Dendritic cell treated with granulocyte-macrophage colony-stimulating factor and Interleukin-4, amounts not matched to agents 40 ng/mL and 50 ng/mL, for 4 days (primary cell): ENCODE measurements around the gene ASTN2.

ENCODE experiments used
- H3K27ac Mint-ChIP-seq: one replicate; pipeline ENCODE4 v1.8.0; 2022; ENCODE audit warnings: mild to moderate bottlenecking, mixed read lengths
- H3K27me3 Mint-ChIP-seq: one replicate; pipeline ENCODE4 v1.8.0; 2022; ENCODE audit warnings: mild to moderate bottlenecking, mixed read lengths
- H3K36me3 Mint-ChIP-seq: one replicate; pipeline ENCODE4 v1.8.0; 2022; ENCODE audit warnings: low read depth, mixed read lengths
- H3K4me1 Mint-ChIP-seq: one replicate; pipeline ENCODE4 v1.8.0; 2022; ENCODE audit warnings: low read depth, mixed read lengths
- H3K4me3 Mint-ChIP-seq: one replicate; pipeline ENCODE4 v1.8.0; 2022; ENCODE audit warnings: mild to moderate bottlenecking, moderate library complexity, mixed read lengths
- H3K9me3 Mint-ChIP-seq: one replicate; pipeline ENCODE4 v1.8.0; 2022; ENCODE audit warnings: mixed read lengths
- intact Hi-C: fragments of 100-400 bp; cut with micrococcal nuclease; formaldehyde crosslinking; loops from one replicate; pipeline ENCODE4 v1.15.0; 2022

The ASTN2 gene

GRCh38 chr9:116516456-116516855 is 898.4 kb downstream of the ASTN2 start:
- Mint-ChIP-seq H3K9me3 (peaks cover 49% of the 10 kb centered on the region), H3K4me1 (no peaks in the 10 kb centered on the region), H3K36me3 (no peaks in the 10 kb centered on the region), H3K4me3 (no peak overlapping the region), H3K27me3 (no peaks in the 10 kb centered on the region), H3K27ac (no peak overlapping the region)
- intact Hi-C loops, result no loop called here

GRCh38 chr9:116515541-116515940 is 899.3 kb downstream of the ASTN2 start:
- Mint-ChIP-seq H3K36me3 (no peaks in the 10 kb centered on the region), H3K4me1 (no peaks in the 10 kb centered on the region), H3K27me3 (no peaks in the 10 kb centered on the region), H3K9me3 (peaks cover 50% of the 10 kb centered on the region), H3K4me3 (no peak overlapping the region), H3K27ac (no peak overlapping the region)
- intact Hi-C loops, result no loop called here

DNA sequence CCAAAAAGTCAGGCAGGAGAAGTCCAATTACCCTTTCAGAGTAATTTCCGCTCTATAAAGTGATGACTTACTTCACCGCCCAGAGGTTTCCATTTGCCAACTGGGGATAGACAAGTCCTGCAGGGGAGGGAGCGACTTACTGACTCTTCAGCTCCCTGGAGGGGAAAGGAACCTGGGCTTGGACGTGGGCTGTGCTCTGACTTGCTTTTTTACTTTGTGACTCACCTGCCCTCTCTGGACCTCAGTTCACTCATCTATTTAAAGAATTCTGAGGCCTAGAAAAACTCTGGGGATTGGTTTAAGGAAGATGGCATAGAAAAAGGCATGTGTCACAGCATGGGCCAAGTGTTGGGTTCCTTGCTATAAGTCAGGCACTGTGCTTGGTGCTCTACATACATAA is 908.2 kb downstream of the ASTN2 start:
- Mint-ChIP-seq H3K27ac (no peak overlapping the region), H3K4me1 (no peaks in the 10 kb centered on the region), H3K36me3 (no peaks in the 10 kb centered on the region), H3K4me3 (no peak overlapping the region), H3K9me3 (peaks cover 13% of the 10 kb centered on the region), H3K27me3 (no peaks in the 10 kb centered on the region)
- intact Hi-C loops, result no loop called here

DNA sequence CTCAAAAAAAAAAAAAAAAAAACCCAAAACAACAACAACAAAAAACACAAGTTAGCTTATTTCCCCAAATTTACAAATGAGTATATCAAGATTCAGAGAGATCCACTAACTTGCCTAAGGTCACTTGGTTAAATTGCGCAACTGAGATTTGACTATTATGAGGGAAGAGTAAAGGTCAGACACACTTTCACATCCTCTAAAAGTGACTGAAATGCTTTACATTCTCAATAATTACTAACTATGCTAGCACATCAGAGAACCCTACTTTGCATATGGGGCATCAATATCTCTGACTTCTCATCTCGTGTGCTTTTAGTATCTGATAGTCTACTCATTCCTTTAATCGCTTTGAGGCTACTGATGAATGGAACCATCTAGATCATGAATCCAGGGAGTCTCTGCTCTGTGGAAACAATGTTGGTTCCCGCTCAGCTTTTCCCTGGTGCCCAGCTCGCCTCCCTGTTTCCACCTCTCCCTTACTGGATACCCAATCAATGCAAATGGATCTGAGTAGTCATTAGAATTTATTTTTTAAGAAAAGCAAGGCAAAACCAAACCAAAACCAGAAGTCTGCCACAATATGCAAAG is 909.9 kb downstream of the ASTN2 start:
- peaks cover 9% of the 10 kb centered on the region for H3K9me3 Mint-ChIP-seq
- intact Hi-C loops, result no loop called here
- H3K27ac Mint-ChIP-seq, result no peak overlapping the region
- H3K27me3 Mint-ChIP-seq, result peaks cover under 1% of the 10 kb centered on the region
- H3K4me3 Mint-ChIP-seq, result no peak overlapping the region
- no peaks in the 10 kb centered on the region for H3K4me1 Mint-ChIP-seq
- H3K36me3 Mint-ChIP-seq, result no peaks in the 10 kb centered on the region

DNA sequence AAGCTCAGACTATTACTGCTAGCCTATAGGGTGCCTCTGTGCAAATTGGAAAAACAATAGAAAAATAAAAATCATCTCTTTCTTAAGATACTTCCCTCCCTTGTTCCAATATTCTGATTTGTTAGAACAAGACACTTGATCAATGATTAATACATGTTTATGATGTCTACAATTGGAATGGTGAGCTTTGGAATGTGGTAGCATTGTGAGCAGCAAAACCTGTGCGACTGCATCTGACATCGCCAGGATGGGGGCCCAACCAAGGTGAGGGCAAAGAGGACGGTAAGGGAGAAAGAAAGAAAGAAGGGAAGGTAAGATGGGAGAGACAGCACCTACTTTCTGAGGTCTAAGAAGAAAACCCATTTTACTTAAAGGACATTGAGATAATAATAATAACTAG is 910.8 kb downstream of the ASTN2 start:
- H3K36me3 Mint-ChIP-seq, result no peaks in the 10 kb centered on the region
- intact Hi-C loops, result no loop called here
- H3K27me3 Mint-ChIP-seq, result peaks cover 2% of the 10 kb centered on the region
- no peak overlapping the region for H3K4me3 Mint-ChIP-seq
- H3K4me1 Mint-ChIP-seq, result no peaks in the 10 kb centered on the region
- no peak overlapping the region for H3K27ac Mint-ChIP-seq
- H3K9me3 Mint-ChIP-seq, result peaks cover 9% of the 10 kb centered on the region

- Mint-ChIP-seq H3K4me3 (no peak overlapping the region), H3K4me1 (no peaks in the 10 kb centered on the region), H3K9me3 (peaks cover 9% of the 10 kb centered on the region), H3K27ac (no peak overlapping the region), H3K36me3 (no peaks in the 10 kb centered on the region), H3K27me3 (peaks cover 2% of the 10 kb centered on the region)
- intact Hi-C loops, result no loop called here
Observed at GRCh38 chr9:116502746-116503145, 912.1 kb downstream of the ASTN2 start.

- H3K27me3 Mint-ChIP-seq, result peaks cover 2% of the 10 kb centered on the region
- H3K4me3 Mint-ChIP-seq, result no peak overlapping the region
- no peaks in the 10 kb centered on the region for H3K4me1 Mint-ChIP-seq
- intact Hi-C loops, result no loop called here
- no peaks in the 10 kb centered on the region for H3K36me3 Mint-ChIP-seq
- H3K9me3 Mint-ChIP-seq, result peaks cover 9% of the 10 kb centered on the region
- no peak overlapping the region for H3K27ac Mint-ChIP-seq
Observed at GRCh38 chr9:116501871-116502270, 913.0 kb downstream of the ASTN2 start.

DNA sequence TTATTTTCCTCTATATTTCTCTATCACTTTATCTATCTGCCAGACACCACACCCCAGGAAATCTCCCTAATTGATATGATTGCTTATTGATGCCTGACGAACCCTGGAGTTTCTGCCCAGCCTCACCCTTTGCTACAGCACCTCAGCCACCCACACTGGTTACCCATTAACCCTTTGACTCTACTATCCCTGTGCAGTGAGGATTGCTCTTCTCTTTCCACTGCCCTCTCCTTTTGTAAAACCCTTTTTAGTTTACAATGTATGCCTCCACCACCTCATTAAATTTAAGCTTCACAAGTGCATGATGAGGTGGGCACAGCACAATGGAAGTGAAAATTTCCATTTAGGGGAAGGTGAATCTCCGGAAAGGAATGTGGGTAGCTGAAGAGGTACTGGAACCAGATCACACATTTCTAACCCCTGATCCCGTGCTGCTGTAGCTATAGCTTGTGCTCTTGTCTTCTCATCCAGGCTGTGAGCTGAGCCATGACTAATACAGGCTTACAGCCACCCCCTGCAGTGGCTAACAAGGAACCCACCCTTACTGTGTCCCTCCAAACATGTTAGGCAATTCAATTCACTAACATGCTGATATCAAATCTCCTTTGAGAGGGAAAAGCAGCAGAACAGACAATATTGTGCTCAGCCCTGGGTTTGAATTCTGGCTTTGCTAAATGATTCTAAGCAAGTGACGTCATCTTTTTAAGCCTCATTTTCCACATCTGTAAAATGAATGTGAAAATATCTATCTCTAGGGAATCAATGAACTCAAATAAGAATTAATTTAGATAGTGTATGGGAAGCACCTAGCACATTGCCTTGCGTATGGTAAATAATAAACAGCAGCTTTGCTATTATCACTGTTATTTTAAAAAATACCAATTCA is 914.6 kb downstream of the ASTN2 start:
- peaks cover 2% of the 10 kb centered on the region for H3K27me3 Mint-ChIP-seq
- no peaks in the 10 kb centered on the region for H3K36me3 Mint-ChIP-seq
- H3K4me3 Mint-ChIP-seq, result no peak overlapping the region
- intact Hi-C loops, result no loop called here
- H3K9me3 Mint-ChIP-seq, result peaks cover 9% of the 10 kb centered on the region
- no peaks in the 10 kb centered on the region for H3K4me1 Mint-ChIP-seq
- H3K27ac Mint-ChIP-seq, result no peak overlapping the region

DNA sequence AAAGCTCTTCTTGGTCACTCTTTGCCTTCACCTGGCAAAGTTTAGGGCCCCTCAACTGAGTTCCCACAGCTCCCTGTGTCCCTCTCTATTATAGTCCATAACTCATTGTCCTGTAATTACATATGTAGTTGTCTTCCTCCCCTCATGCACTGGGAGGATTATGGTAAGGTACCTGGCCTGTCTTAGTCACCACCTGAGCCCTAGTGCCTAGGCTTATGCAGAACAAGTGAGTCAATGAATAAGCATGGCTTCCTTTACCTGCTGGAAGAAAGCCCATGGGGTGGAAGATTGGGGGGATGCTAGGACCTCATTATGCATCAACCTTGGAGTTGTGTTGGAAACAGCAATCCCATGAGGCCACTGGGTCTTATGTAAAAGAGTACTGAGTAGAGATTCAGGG is 915.4 kb downstream of the ASTN2 start:
- intact Hi-C loops, result no loop called here
- peaks cover 9% of the 10 kb centered on the region for H3K9me3 Mint-ChIP-seq

DNA sequence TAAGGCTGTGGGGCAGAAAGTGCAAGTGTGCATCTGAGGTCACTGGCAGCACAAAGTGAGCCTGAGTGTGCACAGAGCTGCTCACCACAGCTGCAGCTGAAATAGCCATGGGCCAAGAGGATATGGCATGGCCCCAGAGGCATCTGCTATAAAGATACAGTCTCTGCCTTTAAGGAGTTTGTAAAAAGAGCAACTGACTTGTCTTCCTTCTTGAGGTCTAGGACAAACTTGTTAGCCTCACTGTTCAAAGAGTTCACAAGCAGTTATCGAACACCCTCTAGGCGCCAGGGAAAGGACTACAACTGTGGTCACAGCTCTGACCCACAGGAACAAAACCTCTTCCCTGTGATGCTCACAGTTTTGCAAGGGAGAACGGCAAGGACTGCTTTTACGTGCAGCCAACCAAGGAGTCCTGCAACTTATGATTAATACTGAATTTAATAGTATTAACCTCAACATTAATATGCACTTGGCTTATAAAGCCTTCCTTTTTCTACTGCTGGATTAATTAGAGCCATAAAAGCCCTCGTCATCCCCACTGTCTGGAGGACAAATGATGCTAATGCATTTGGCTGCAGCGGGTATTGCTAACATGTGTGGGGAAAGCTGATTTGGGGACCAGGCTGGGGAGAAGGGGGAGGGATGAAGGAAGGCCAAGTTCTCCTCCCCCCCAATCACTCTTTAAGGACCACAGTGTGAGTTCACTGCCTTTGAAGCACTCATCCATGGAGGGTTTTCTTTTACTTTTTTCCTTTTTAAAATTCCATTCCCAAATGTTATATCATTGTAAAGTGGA is 917.6 kb downstream of the ASTN2 start:
- intact Hi-C loops, result no loop called here
- Mint-ChIP-seq H3K27me3 (peaks cover 2% of the 10 kb centered on the region), H3K36me3 (no peaks in the 10 kb centered on the region), H3K4me3 (no peak overlapping the region), H3K4me1 (no peaks in the 10 kb centered on the region), H3K27ac (no peak overlapping the region), H3K9me3 (peaks cover 2% of the 10 kb centered on the region)

More for the DNA sequence above, 915.4 kb downstream of the ASTN2 start:
- Mint-ChIP-seq H3K4me1 (no peaks in the 10 kb centered on the region), H3K27ac (no peak overlapping the region), H3K4me3 (no peak overlapping the region), H3K36me3 (no peaks in the 10 kb centered on the region), H3K27me3 (peaks cover 2% of the 10 kb centered on the region)

DNA sequence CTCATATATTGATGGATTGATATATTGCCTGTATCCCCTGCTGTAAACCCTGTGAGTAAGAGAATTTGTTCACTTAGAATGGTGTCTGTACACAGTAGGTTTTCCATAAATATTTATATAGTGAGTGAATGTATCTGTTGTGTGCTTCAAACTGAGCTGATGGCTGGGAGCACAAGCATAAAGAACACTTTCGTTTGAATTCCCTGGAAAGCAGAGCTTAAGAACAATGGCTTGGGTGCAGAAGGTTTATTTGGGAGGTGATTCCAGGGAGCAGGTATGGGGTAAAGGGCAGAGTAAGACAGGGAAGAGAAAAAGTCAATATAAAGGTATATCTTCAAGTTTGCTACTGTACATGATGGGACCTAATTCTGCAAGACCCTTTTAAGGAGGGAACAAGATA is 918.7 kb downstream of the ASTN2 start:
- Mint-ChIP-seq H3K36me3 (no peaks in the 10 kb centered on the region), H3K27ac (no peak overlapping the region), H3K9me3 (no peaks in the 10 kb centered on the region), H3K27me3 (peaks cover 2% of the 10 kb centered on the region), H3K4me1 (no peaks in the 10 kb centered on the region), H3K4me3 (no peak overlapping the region)
- intact Hi-C loops, result no loop called here

DNA sequence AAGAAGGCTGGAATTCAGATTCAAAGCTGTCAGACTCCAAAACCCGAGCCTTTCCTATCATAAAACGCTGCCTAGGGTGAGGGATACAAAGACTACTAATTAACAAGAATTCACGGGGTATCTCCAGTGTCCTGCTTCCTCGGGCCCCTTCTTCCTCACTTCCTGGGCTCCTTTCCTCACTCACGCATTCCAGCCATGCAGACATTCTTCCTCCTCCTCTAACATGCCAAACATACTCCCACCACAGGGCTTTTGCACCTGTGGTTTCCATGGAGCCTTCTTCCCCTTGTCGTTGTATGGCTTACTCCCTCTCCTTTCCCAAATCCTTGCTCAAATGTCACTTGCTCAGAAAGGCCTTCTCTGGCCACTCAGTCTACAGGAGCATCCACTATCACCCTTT is 919.1 kb downstream of the ASTN2 start:
- no peaks in the 10 kb centered on the region for H3K9me3 Mint-ChIP-seq
- intact Hi-C loops, result no loop called here

GRCh38 chr9:116494815-116495634 is 919.8 kb downstream of the ASTN2 start:
- H3K27ac Mint-ChIP-seq, result no peak overlapping the region
- H3K9me3 Mint-ChIP-seq, result no peaks in the 10 kb centered on the region
- no peak overlapping the region for H3K4me3 Mint-ChIP-seq
- no peaks in the 10 kb centered on the region for H3K36me3 Mint-ChIP-seq
- intact Hi-C loops, result no loop called here
- H3K27me3 Mint-ChIP-seq, result peaks cover 2% of the 10 kb centered on the region
- no peaks in the 10 kb centered on the region for H3K4me1 Mint-ChIP-seq

More for the DNA sequence above, 919.1 kb downstream of the ASTN2 start:
- H3K4me1 Mint-ChIP-seq, result no peaks in the 10 kb centered on the region
- peaks cover 2% of the 10 kb centered on the region for H3K27me3 Mint-ChIP-seq
- H3K36me3 Mint-ChIP-seq, result no peaks in the 10 kb centered on the region
- no peak overlapping the region for H3K27ac Mint-ChIP-seq
- H3K4me3 Mint-ChIP-seq, result no peak overlapping the region
